Measurements from ENCODE around the gene LIPC.

The LIPC gene

GRCh38 chr15:58446521-58446920 is 14.7 kb downstream of the LIPC start:
- no peak overlapping the region for H3K4me2 ChIP-seq

GRCh38 chr15:58447271-58448010 is 15.7 kb downstream of the LIPC start:
- Histone ChIP-seq H3K9ac (no peak overlapping the region), H3K36me3 (ENCODE audit: insufficient read depth) (no peaks in the 10 kb centered on the region)

More at GRCh38 chr15:58446521-58446920, 14.7 kb downstream of the LIPC start:
- TF ChIP-seq CTCF (conservative IDR thresholded peaks at IDR 0.05; ENCODE audit: low read depth, low read length), result no peak
- no peaks in the 10 kb centered on the region for H4K20me1 ChIP-seq (ENCODE audit: insufficient read depth)
- no peaks in the 10 kb centered on the region for H3K27me3 ChIP-seq (ENCODE audit: insufficient read depth, low read depth)
- no peak overlapping the region for H3K9ac ChIP-seq
- no peaks in the 10 kb centered on the region for H3K79me2 ChIP-seq (ENCODE audit: insufficient read depth, low read depth)
- no peak overlapping the region for H3K27ac ChIP-seq
- no peak overlapping the region for H2AFZ ChIP-seq (ENCODE audit: low read depth)
- no peak overlapping the region for H3K4me3 ChIP-seq (IDR thresholded peaks at IDR 0.05; ENCODE audit: insufficient read depth, low read depth, low read length)
- no peaks in the 10 kb centered on the region for H3K36me3 ChIP-seq (ENCODE audit: insufficient read depth)
- peaks cover 4% of the 10 kb centered on the region for H3K4me1 ChIP-seq (ENCODE audit: low read depth, poor library complexity, severe bottlenecking)

GRCh38 chr15:58448331-58448730 is 16.5 kb downstream of the LIPC start:
- H3K79me2 ChIP-seq (ENCODE audit: insufficient read depth, low read depth), result no peaks in the 10 kb centered on the region
- no peak overlapping the region for H3K4me2 ChIP-seq
- no peak overlapping the region for H3K9ac ChIP-seq
- H4K20me1 ChIP-seq (ENCODE audit: insufficient read depth), result no peaks in the 10 kb centered on the region
- H2AFZ ChIP-seq (ENCODE audit: low read depth), result no peak overlapping the region
- no peak overlapping the region for H3K27ac ChIP-seq
- no peaks in the 10 kb centered on the region for H3K36me3 ChIP-seq (ENCODE audit: insufficient read depth)
- H3K4me3 ChIP-seq (IDR thresholded peaks at IDR 0.05; ENCODE audit: insufficient read depth, low read depth, low read length), result no peak overlapping the region
- peaks cover 3% of the 10 kb centered on the region for H3K4me1 ChIP-seq (ENCODE audit: low read depth, poor library complexity, severe bottlenecking)
- TF ChIP-seq CTCF (conservative IDR thresholded peaks at IDR 0.05; ENCODE audit: low read depth, low read length), result no peak
- no peaks in the 10 kb centered on the region for H3K27me3 ChIP-seq (ENCODE audit: insufficient read depth, low read depth)

More at GRCh38 chr15:58447271-58448010, 15.7 kb downstream of the LIPC start:
- no peak overlapping the region for H2AFZ ChIP-seq (ENCODE audit: low read depth)
- no peak overlapping the region for H3K4me2 ChIP-seq
- no peak overlapping the region for H3K4me3 ChIP-seq (IDR thresholded peaks at IDR 0.05; ENCODE audit: insufficient read depth, low read depth, low read length)
- H4K20me1 ChIP-seq (ENCODE audit: insufficient read depth), result no peaks in the 10 kb centered on the region
- no peaks in the 10 kb centered on the region for H3K79me2 ChIP-seq (ENCODE audit: insufficient read depth, low read depth)
- H3K27me3 ChIP-seq (ENCODE audit: insufficient read depth, low read depth), result no peaks in the 10 kb centered on the region
- no peaks in the 10 kb centered on the region for H3K4me1 ChIP-seq (ENCODE audit: low read depth, poor library complexity, severe bottlenecking)
- H3K27ac ChIP-seq, result no peak overlapping the region
- no peak for TF ChIP-seq CTCF (conservative IDR thresholded peaks at IDR 0.05; ENCODE audit: low read depth, low read length)

GRCh38 chr15:58448906-58449305 is 17.1 kb downstream of the LIPC start:
- no peaks in the 10 kb centered on the region for H3K36me3 ChIP-seq (ENCODE audit: insufficient read depth)
- H2AFZ ChIP-seq (ENCODE audit: low read depth), result no peak overlapping the region
- H3K27me3 ChIP-seq (ENCODE audit: insufficient read depth, low read depth), result no peaks in the 10 kb centered on the region
- peaks cover 9% of the 10 kb centered on the region for H3K4me1 ChIP-seq (ENCODE audit: low read depth, poor library complexity, severe bottlenecking)
- H4K20me1 ChIP-seq (ENCODE audit: insufficient read depth), result no peaks in the 10 kb centered on the region
- H3K79me2 ChIP-seq (ENCODE audit: insufficient read depth, low read depth), result no peaks in the 10 kb centered on the region
- H3K27ac ChIP-seq, result no peak overlapping the region
- no peak for TF ChIP-seq CTCF (conservative IDR thresholded peaks at IDR 0.05; ENCODE audit: low read depth, low read length)
- no peak overlapping the region for H3K9ac ChIP-seq
- no peak overlapping the region for H3K4me3 ChIP-seq (IDR thresholded peaks at IDR 0.05; ENCODE audit: insufficient read depth, low read depth, low read length)
- no peak overlapping the region for H3K4me2 ChIP-seq
